GM23338 (cell line): ENCODE measurements around the gene SNN.

Source experiments
- CTCF ChIP-seq, 2 experiments: fragments of 200-600 bp in 1 of 2; sonication (generic) in 1 of 2; conservative IDR thresholded peaks; 2 replicates each; pipeline versions ENCODE4 v1.5.1 to v1.6.1; 2016 to 2017; ENCODE audit warnings: antibody characterized with exemption in 2 of 2, low read depth in 2 of 2, mild to moderate bottlenecking in 2 of 2, moderate library complexity in 1 of 2
- POLR2AphosphoS5 ChIP-seq: IDR thresholded peaks from 2 replicates; pipeline ENCODE4 v1.6.1; 2016; ENCODE audit warnings: antibody characterized with exemption, low read depth
- ZNF462 ChIP-seq: fragments of 250-450 bp; sonication (Bioruptor Pico); IDR thresholded peaks from 2 replicates; pipeline ENCODE4 v1.5.0; 2020; ENCODE audit warnings: mild to moderate bottlenecking, moderate library complexity

- TF ChIP-seq CTCF (conservative IDR thresholded peaks at IDR 0.05; ENCODE audit: low read depth in 2 of 2) (no peak), ZNF462 (no peak), POLR2AphosphoS5 (no peak)
Observed at GRCh38 chr16:11711662-11712061, 43.4 kb downstream of the SNN start.
